IMR-90 (cell line): Measurements from ENCODE around the gene TEX261. TPM values are rescaled to one million over a fixed set of nuclear protein-coding genes. Genes with fewer than 3 reads are reported as not detected.

Source experiments
- ATAC-seq: fragments of 200-7000 bp; cut with Tn5 transposase; 2 replicates; pipeline ENCODE4 v1.9.1; 2020; ENCODE audit warnings: low read depth, mild to moderate bottlenecking, moderate library complexity
- BruUV-seq: library from RNA; stranded (reverse); fragments of 400-500 nt; replicated peaks from 2 replicates; lab custom pipeline; 2021; lab: Mats Ljungman, UMichigan
- CTCF ChIA-PET: fragments of 300-600 bp; formaldehyde crosslinking; extraction: SDS; loops from one replicate; lab custom pipeline; 2021; ENCODE audit warnings: antibody characterized with exemption; lab: Yijun Ruan, JAX
- POLR2A ChIA-PET: fragments of 300-600 bp; sonication (Branson Sonifier 250); formaldehyde crosslinking; loops from one replicate; lab custom pipeline; 2022; ENCODE audit warnings: antibody characterized with exemption; ENCODE audit not compliant: unreplicated experiment; lab: Charles Lee
- DNase-seq: peaks from one replicate; pipeline ENCODE4 v3.0.0; 2013
- H2AFZ ChIP-seq: replicated peaks from 2 replicates; pipeline ENCODE3; 2013; ENCODE audit warnings: low read length, mild to moderate bottlenecking; ENCODE audit not compliant: poor library complexity
- H2AK5ac ChIP-seq: 2 replicates; pipeline ENCODE4 v1.6.1; 2013; ENCODE audit warnings: low read depth, low read length, inconsistent platforms
- H2AK9ac ChIP-seq: replicated peaks from 2 replicates; pipeline ENCODE3; 2013; ENCODE audit warnings: mild to moderate bottlenecking, low read depth, low read length, moderate library complexity; ENCODE audit not compliant: poor library complexity
- H2BK120ac ChIP-seq: 2 replicates; pipeline ENCODE4 v1.6.1; 2013; ENCODE audit warnings: low read depth, low read length, inconsistent platforms
- H2BK15ac ChIP-seq: 3 replicates; pipeline ENCODE4 v1.6.1; 2013; ENCODE audit warnings: low read depth, low read length, inconsistent platforms
- H2BK20ac ChIP-seq: 2 replicates; pipeline ENCODE4 v1.6.1; 2013; ENCODE audit warnings: low read depth, mild to moderate bottlenecking, inconsistent platforms, low read length, moderate library complexity
- H2BK5ac ChIP-seq: 2 replicates; pipeline ENCODE4 v1.6.1; 2013; ENCODE audit warnings: mild to moderate bottlenecking, low read depth, low read length, inconsistent platforms; ENCODE audit not compliant: poor library complexity, severe bottlenecking
- H3K14ac ChIP-seq: replicated peaks from 2 replicates; pipeline ENCODE4 v1.6.1; 2013; ENCODE audit warnings: low read depth, low read length, inconsistent platforms
- H3K18ac ChIP-seq: 2 replicates; pipeline ENCODE4 v1.6.1; 2013; ENCODE audit warnings: low read depth, low read length, control low read depth
- H3K23ac ChIP-seq: 2 replicates; pipeline ENCODE4 v1.6.1; 2013; ENCODE audit warnings: low read depth, low read length, inconsistent platforms
- H3K27ac ChIP-seq: 2 replicates; pipeline ENCODE4 v1.5.1; 2013; ENCODE audit warnings: mild to moderate bottlenecking, control low read depth, low read length; ENCODE audit not compliant: insufficient read depth
- H3K27me3 ChIP-seq: 2 replicates; pipeline ENCODE4 v1.6.1; 2013; ENCODE audit warnings: low read length; ENCODE audit not compliant: control insufficient read depth, insufficient read depth
- H3K36me3 ChIP-seq: 2 replicates; pipeline ENCODE4 v1.6.1; 2013; ENCODE audit warnings: low read length, mixed read lengths; ENCODE audit not compliant: control insufficient read depth, insufficient read depth
- H3K4ac ChIP-seq: 2 replicates; pipeline ENCODE4 v1.6.1; 2013; ENCODE audit warnings: low read depth, low read length, inconsistent platforms
- H3K4me1 ChIP-seq: 2 replicates; pipeline ENCODE4 v1.6.1; 2013; ENCODE audit warnings: low read length, mixed read lengths; ENCODE audit not compliant: control insufficient read depth, insufficient read depth
- H3K4me2 ChIP-seq: 2 replicates; pipeline ENCODE4 v1.6.1; 2013; ENCODE audit warnings: low read depth, mild to moderate bottlenecking, control low read depth, low read length, moderate library complexity
- H3K4me3 ChIP-seq: 2 replicates; pipeline ENCODE4 v1.5.1; 2013; ENCODE audit warnings: low read depth, mild to moderate bottlenecking, control low read depth, low read length, moderate library complexity; ENCODE audit not compliant: insufficient read depth
- H3K56ac ChIP-seq: 2 replicates; pipeline ENCODE4 v1.6.1; 2013; ENCODE audit warnings: low read length, inconsistent platforms; ENCODE audit not compliant: insufficient read depth; ENCODE audit errors: extremely low read depth
- H3K79me1 ChIP-seq, 2 experiments: 2 replicates each; pipeline ENCODE4 v1.6.1; 2013; ENCODE audit warnings: low read length in 2 of 2, inconsistent platforms in 1 of 2, low read depth in 1 of 2
- H3K9ac ChIP-seq: 2 replicates; pipeline ENCODE4 v1.6.1; 2013; ENCODE audit warnings: low read depth, low read length, control low read depth
- H3K9me1 ChIP-seq: 2 replicates; pipeline ENCODE4 v1.6.1; 2013; ENCODE audit warnings: low read length, inconsistent platforms; ENCODE audit not compliant: insufficient read depth
- H3K9me3 ChIP-seq: 2 replicates; pipeline ENCODE4 v1.6.1; 2013; ENCODE audit warnings: low read length; ENCODE audit not compliant: control insufficient read depth, insufficient read depth
- H4K20me1 ChIP-seq: 2 replicates; pipeline ENCODE4 v1.6.1; 2013; ENCODE audit warnings: low read length, inconsistent platforms; ENCODE audit not compliant: insufficient read depth
- H4K5ac ChIP-seq: 2 replicates; pipeline ENCODE4 v1.6.1; 2013; ENCODE audit warnings: mild to moderate bottlenecking, low read depth, low read length, control low read depth
- H4K8ac ChIP-seq, 2 experiments: 2 replicates each; pipeline ENCODE4 v1.6.1; 2013; ENCODE audit warnings: low read depth in 2 of 2, low read length in 2 of 2, control low read depth in 1 of 2, inconsistent platforms in 1 of 2
- H4K91ac ChIP-seq: 2 replicates; pipeline ENCODE4 v1.6.1; 2013; ENCODE audit warnings: low read depth, low read length, inconsistent platforms; ENCODE audit not compliant: insufficient read depth
- BHLHE40 ChIP-seq: fragments of 150-350 bp; IDR thresholded peaks from 2 replicates; pipeline ENCODE4 v1.6.1; 2016; ENCODE audit warnings: mild to moderate bottlenecking, low read depth, low read length
- CEBPB ChIP-seq: IDR thresholded peaks from 2 replicates; pipeline ENCODE4 v1.6.1; 2012; ENCODE audit warnings: low read depth, low read length, improper control_type of control experiment
- CHD1 ChIP-seq: IDR thresholded peaks from 2 replicates; pipeline ENCODE4 v1.6.1; 2012; ENCODE audit warnings: low read depth, low read length, improper control_type of control experiment
- CTCF ChIP-seq: conservative IDR thresholded peaks from 2 replicates; pipeline ENCODE4 v1.5.1; 2012; ENCODE audit warnings: mild to moderate bottlenecking, low read depth, low read length, improper control_type of control experiment
- ELK1 ChIP-seq: fragments of 150-350 bp; IDR thresholded peaks from 2 replicates; pipeline ENCODE4 v1.6.1; 2016; ENCODE audit warnings: low read depth, mild to moderate bottlenecking, low read length, moderate library complexity, borderline replicate concordance
- FOS ChIP-seq: fragments of 150-350 bp; IDR thresholded peaks from 2 replicates; pipeline ENCODE4 v1.6.1; 2016; ENCODE audit warnings: low read depth, low read length
- MAFK ChIP-seq: IDR thresholded peaks from 2 replicates; pipeline ENCODE4 v1.6.1; 2012; ENCODE audit warnings: low read depth, low read length, improper control_type of control experiment
- MAZ ChIP-seq: IDR thresholded peaks from 2 replicates; pipeline ENCODE4 v1.6.1; 2012; ENCODE audit warnings: low read depth, mild to moderate bottlenecking, low read length, improper control_type of control experiment, moderate library complexity, borderline replicate concordance
- MXI1 ChIP-seq: IDR thresholded peaks from 2 replicates; pipeline ENCODE4 v1.6.1; 2012; ENCODE audit warnings: low read depth, mild to moderate bottlenecking, low read length, moderate library complexity, borderline replicate concordance
- NFE2L2 ChIP-seq: fragments of 150-350 bp; IDR thresholded peaks from 2 replicates; pipeline ENCODE4 v1.6.1; 2016; ENCODE audit warnings: low read depth, mild to moderate bottlenecking, low read length
- POLR2A ChIP-seq: IDR thresholded peaks from 2 replicates; pipeline ENCODE4 v1.6.1; 2012; ENCODE audit warnings: mild to moderate bottlenecking, low read depth, low read length
- RAD21 ChIP-seq: IDR thresholded peaks from 2 replicates; pipeline ENCODE4 v1.6.1; 2012; ENCODE audit warnings: low read length, improper control_type of control experiment
- RCOR1 ChIP-seq: IDR thresholded peaks from 2 replicates; pipeline ENCODE4 v1.6.1; 2012; ENCODE audit warnings: mild to moderate bottlenecking, low read length, improper control_type of control experiment; ENCODE audit not compliant: insufficient replicate concordance
- RFX5 ChIP-seq: IDR thresholded peaks from 2 replicates; pipeline ENCODE4 v1.8.0; 2012; ENCODE audit warnings: low read depth, mild to moderate bottlenecking, low read length, moderate library complexity
- SMC3 ChIP-seq: fragments of 150-350 bp; IDR thresholded peaks from 2 replicates; pipeline ENCODE4 v1.6.1; 2016; ENCODE audit warnings: low read depth, mild to moderate bottlenecking, antibody characterized with exemption, low read length, moderate library complexity
- WGBS, 2 experiments: methylation state at CpG; one replicate each; pipeline versions ENCODE4 v1.1.5 to v1.1.7; 2013; ENCODE audit warnings: missing lambda C conversion rate in 2 of 2; ENCODE audit not compliant: insufficient read length in 1 of 2; ENCODE audit errors: extremely low coverage in 2 of 2; 5-methylcytosine and 5-hydroxymethylcytosine counted together
- dilution Hi-C: fragments of 300-500 bp; cut with HindIII; formaldehyde crosslinking; loops from one replicate; pipeline ENCODE4 v1.14.3; 2018; ENCODE audit warnings: low sequenced_read_pairs; ENCODE audit not compliant: unreplicated experiment
- in situ Hi-C: fragments of 300-500 bp; cut with MboI; formaldehyde crosslinking; loops from 3 replicates; pipeline ENCODE4 v1.14.3; 2019; ENCODE audit warnings: low sequenced_read_pairs, inconsistent platforms, mixed read lengths
- intact Hi-C: fragments of 100-400 bp; cut with micrococcal nuclease; formaldehyde crosslinking; loops from 2 replicates; pipeline ENCODE4 v1.10.0; 2022
- polyA plus RNA-seq, 3 experiments: library from polyadenylated mRNA; depleted of rRNA; stranded (reverse); fragments of >200 nt; gene quantifications; 2 replicates each; pipeline ENCODE4 v1.2.3, GENCODE V29; 2012; ENCODE audit warnings: low replicate concordance in 1 of 3
- total RNA-seq: library from RNA; depleted of rRNA; stranded (reverse); fragments of >200 nt; gene quantifications from 2 replicates; pipeline ENCODE4 v1.2.3, GENCODE V29; 2012

TEX261 gene
- total and polyA plus RNA-seq, 2 of the 4 experiments (the other 2 are of a cell fraction), result 26.3 to 69.8 TPM

GRCh38 chr2:70984576-70985282 is 9.9 kb downstream of the TEX261 start:
- in situ Hi-C loops, result loop anchor here (10.0 kb wide), 1 partner anchor 690 kb away; the partner anchor contains the start of gene SNRPG
- Histone ChIP-seq H2BK15ac (no peak overlapping the region), H2AFZ (peak overlapping the region; percentile 62), H3K9me1 (no peaks in the 10 kb centered on the region), H2BK20ac (no peak overlapping the region), H3K4me1 (no peaks in the 10 kb centered on the region), H3K4me3 (no peak overlapping the region), H3K79me1 (no peaks in the 10 kb centered on the region; a peak in 1 of 4 replicates), H3K4ac (no peak overlapping the region), H2AK5ac (no peak overlapping the region), H2BK120ac (no peak overlapping the region), H2AK9ac (no peak overlapping the region), H4K91ac (no peak overlapping the region), H3K27ac (no peak overlapping the region), H4K5ac (no peak overlapping the region), H3K18ac (no peak overlapping the region), H3K9ac (no peak overlapping the region), H3K9me3 (no peaks in the 10 kb centered on the region), H3K56ac (no peak overlapping the region), H4K20me1 (peaks cover 5% of the 10 kb centered on the region; the same call in 1 of the 2 replicates), H2BK5ac (no peak overlapping the region), H3K27me3 (no peaks in the 10 kb centered on the region), H3K23ac (no peak overlapping the region), H3K36me3 (peaks cover 33% of the 10 kb centered on the region), H4K8ac (no peak overlapping the region), H3K4me2 (no peak overlapping the region), H3K14ac (no peak overlapping the region)
- intact Hi-C loops, result no loop called here
- DNase-seq, result peak; percentile 37
- BruUV-seq, result no TSS peak
- ATAC-seq, result peak; percentile 92
- CTCF ChIA-PET, result no interaction called here
- POLR2A ChIA-PET, result no interaction called here
- WGBS, 2 experiments, result 56% methylated on average over 16 of the region's 32 CpGs; no CpG with 5 or more reads in 1 of the 2 experiments
- dilution Hi-C loops, result no loop called here
- TF ChIP-seq POLR2A, result no peak
- peak; percentile 70 for TF ChIP-seq CTCF
- TF ChIP-seq RAD21, result peak; percentile 54
- no peak for TF ChIP-seq CEBPB
- peak; percentile 92 for TF ChIP-seq MXI1
- no peak for TF ChIP-seq MAZ
- no peak for TF ChIP-seq RCOR1
- no peak for TF ChIP-seq ELK1
- TF ChIP-seq BHLHE40, result no peak
- TF ChIP-seq NFE2L2, result no peak
- no peak for TF ChIP-seq CHD1
- TF ChIP-seq MAFK, result no peak
- TF ChIP-seq FOS, result no peak
- TF ChIP-seq RFX5, result no peak
- peak; percentile 38 for TF ChIP-seq SMC3
